Ectodermal cell (in vitro differentiated cells): ENCODE data around the gene CDK3.

ENCODE experiments used
- H3K27ac ChIP-seq: 2 replicates; pipeline ENCODE4 v1.7.0; 2013; ENCODE audit warnings: mild to moderate bottlenecking, low read depth, low read length; ENCODE audit not compliant: insufficient read depth, poor library complexity, severe bottlenecking
- H3K27me3 ChIP-seq: 2 replicates; pipeline ENCODE4 v1.7.0; 2013; ENCODE audit warnings: mild to moderate bottlenecking, low read length; ENCODE audit not compliant: insufficient read depth, control insufficient read depth, poor library complexity, severe bottlenecking
- H3K36me3 ChIP-seq: one replicate; pipeline ENCODE4 v1.7.0; 2013; ENCODE audit warnings: low read length; ENCODE audit not compliant: control insufficient read depth, insufficient read depth
- H3K4me1 ChIP-seq: one replicate; pipeline ENCODE4 v1.7.0; 2013; ENCODE audit warnings: low read length; ENCODE audit not compliant: control insufficient read depth, insufficient read depth
- H3K4me3 ChIP-seq: 2 replicates; pipeline ENCODE4 v1.7.0; 2013; ENCODE audit warnings: low read depth, low read length, control low read depth; ENCODE audit not compliant: insufficient read depth
- H3K9me3 ChIP-seq: 2 replicates; pipeline ENCODE4 v1.7.0; 2013; ENCODE audit warnings: mild to moderate bottlenecking, low read length, moderate library complexity; ENCODE audit not compliant: control insufficient read depth
- WGBS, 2 experiments: methylation state at CpG; one replicate each; pipeline ENCODE4 v1.1.7; 2013; ENCODE audit warnings: missing lambda C conversion rate in 2 of 2; 5-methylcytosine and 5-hydroxymethylcytosine counted together

The CDK3 gene

GRCh38 chr17:76024353-76024752, 23.7 kb downstream of the CDK3 start:
- no peaks in the 10 kb centered on the region for H3K27me3 ChIP-seq
- no peaks in the 10 kb centered on the region for H3K9me3 ChIP-seq
- H3K4me1 ChIP-seq = peaks cover under 1% of the 10 kb centered on the region
- 86 to 89% methylated on average over 9 of the region's 9 CpGs for WGBS, 2 experiments
- no peak overlapping the region for H3K4me3 ChIP-seq
- H3K36me3 ChIP-seq = no peaks in the 10 kb centered on the region
- H3K27ac ChIP-seq = no peak overlapping the region

GRCh38 chr17:76025294-76025693, 24.6 kb downstream of the CDK3 start:
- Histone ChIP-seq H3K27ac (no peak overlapping the region), H3K9me3 (no peaks in the 10 kb centered on the region), H3K4me1 (peaks cover 4% of the 10 kb centered on the region), H3K4me3 (no peak overlapping the region), H3K36me3 (no peaks in the 10 kb centered on the region), H3K27me3 (no peaks in the 10 kb centered on the region)
- WGBS, 2 experiments = 93 to 95% methylated on average over 12 of the region's 12 CpGs

- H3K4me3 ChIP-seq = no peak overlapping the region
- H3K27ac ChIP-seq = no peak overlapping the region
- peaks cover 4% of the 10 kb centered on the region for H3K4me1 ChIP-seq
- H3K27me3 ChIP-seq = no peaks in the 10 kb centered on the region
- WGBS, 2 experiments = 87 to 89% methylated on average over 15 of the region's 15 CpGs
- no peaks in the 10 kb centered on the region for H3K9me3 ChIP-seq
- H3K36me3 ChIP-seq = no peaks in the 10 kb centered on the region
These were observed 26.1 kb downstream of the CDK3 start for GRCh38 chr17:76026714-76027158.

- Histone ChIP-seq H3K9me3 (no peaks in the 10 kb centered on the region), H3K36me3 (no peaks in the 10 kb centered on the region), H3K27me3 (no peaks in the 10 kb centered on the region), H3K4me1 (peaks cover 4% of the 10 kb centered on the region), H3K4me3 (no peak within 1 kb of the TSS), H3K27ac (no peak within 1 kb of the TSS)
- WGBS, 2 experiments = 87 to 88% methylated on average over 24 of the region's 24 CpGs
These were observed 26.6 kb downstream of the CDK3 start, which contains the start of gene EVPL for GRCh38 chr17:76027159-76027839. Gene EVPL, minus strand, starts transcription at chr17:76027306. Its CDS starts 108 bp downstream, at chr17:76027198.

GRCh38 chr17:76032073-76032779, 31.6 kb downstream of the CDK3 start:
- H3K4me3 ChIP-seq = no peak overlapping the region
- H3K9me3 ChIP-seq = no peaks in the 10 kb centered on the region
- no peak overlapping the region for H3K27ac ChIP-seq
- no peaks in the 10 kb centered on the region for H3K36me3 ChIP-seq
- 94 to 95% methylated on average over 20 of the region's 20 CpGs for WGBS, 2 experiments
- H3K27me3 ChIP-seq = no peaks in the 10 kb centered on the region
- H3K4me1 ChIP-seq = peaks cover 13% of the 10 kb centered on the region

GRCh38 chr17:76032780-76033108, 32.1 kb downstream of the CDK3 start:
- no peaks in the 10 kb centered on the region for H3K27me3 ChIP-seq

GRCh38 chr17:76033139-76033538, 32.5 kb downstream of the CDK3 start:
- H3K27me3 ChIP-seq = no peaks in the 10 kb centered on the region
- peaks cover 2% of the 10 kb centered on the region for H3K36me3 ChIP-seq
- H3K9me3 ChIP-seq = no peaks in the 10 kb centered on the region
- no peak overlapping the region for H3K27ac ChIP-seq
- WGBS, 2 experiments = 96 to 97% methylated on average over 6 of the region's 6 CpGs
- H3K4me1 ChIP-seq = peaks cover 14% of the 10 kb centered on the region
- no peak overlapping the region for H3K4me3 ChIP-seq

More at GRCh38 chr17:76032780-76033108, 32.1 kb downstream of the CDK3 start:
- 95 to 96% methylated on average over 4 to 5 of the region's 5 CpGs for WGBS, 2 experiments
- Histone ChIP-seq H3K36me3 (no peaks in the 10 kb centered on the region), H3K27ac (no peak overlapping the region), H3K9me3 (no peaks in the 10 kb centered on the region), H3K4me1 (peaks cover 14% of the 10 kb centered on the region), H3K4me3 (no peak overlapping the region)

- 93 to 94% methylated on average over 12 of the region's 13 CpGs for WGBS, 2 experiments
These were observed 34.0 kb downstream of the CDK3 start for GRCh38 chr17:76034428-76035350.

GRCh38 chr17:76036497-76037261, 36.0 kb downstream of the CDK3 start:
- Histone ChIP-seq H3K27ac (no peak overlapping the region), H3K36me3 (peaks cover 34% of the 10 kb centered on the region), H3K4me1 (peaks cover 10% of the 10 kb centered on the region), H3K9me3 (no peaks in the 10 kb centered on the region), H3K27me3 (no peaks in the 10 kb centered on the region), H3K4me3 (no peak overlapping the region)
- WGBS, 2 experiments = 64 to 65% methylated on average over 22 of the region's 22 CpGs

More at GRCh38 chr17:76034428-76035350, 34.0 kb downstream of the CDK3 start:
- no peak overlapping the region for H3K4me3 ChIP-seq
- H3K27me3 ChIP-seq = no peaks in the 10 kb centered on the region
- peaks cover 17% of the 10 kb centered on the region for H3K36me3 ChIP-seq
- H3K9me3 ChIP-seq = no peaks in the 10 kb centered on the region
- no peak overlapping the region for H3K27ac ChIP-seq
- H3K4me1 ChIP-seq = peaks cover 10% of the 10 kb centered on the region
